Vagina (tissue), 2 donors: ENCODE data around the gene SYT13. TPM values are rescaled to one million over a fixed set of nuclear protein-coding genes. Genes with fewer than 3 reads are reported as not detected.
"Not testable (repeated sequence)": the region's sequence is repeated elsewhere in the genome, so short reads cannot be mapped to it uniquely, and the experiment has no call there.

Experiments
- DNase-seq, 2 donors: peaks; one replicate each; pipeline ENCODE4 v3.0.0-alpha.2; 2017; ENCODE audit errors: extremely low spot score in 2 of 2
- H3K27ac ChIP-seq: fragments of 200-600 bp; sonication (generic); one replicate; pipeline ENCODE4 v1.5.1; 2019
- H3K27me3 ChIP-seq: fragments of 200-600 bp; sonication (generic); one replicate; pipeline ENCODE4 v1.5.1; 2019
- H3K36me3 ChIP-seq, 2 donors: fragments of 200-600 bp; sonication (generic); one replicate each; pipeline ENCODE4 v1.5.1; 2017 to 2019
- H3K4me1 ChIP-seq: fragments of 200-600 bp; sonication (generic); one replicate; pipeline ENCODE4 v1.5.1; 2019
- H3K4me3 ChIP-seq, 2 donors: fragments of 200-600 bp; sonication (generic); 1 replicate in 1 of 2; 2 replicates in 1 of 2; pipeline ENCODE4 v1.5.1; 2016 to 2019
- H3K9me3 ChIP-seq: fragments of 200-600 bp; sonication (generic); one replicate; pipeline ENCODE4 v1.5.1; 2019
- POLR2A ChIP-seq, 2 donors: fragments of 450-650 bp; IDR thresholded peaks; one replicate each; pipeline ENCODE4 v1.6.1; 2017; ENCODE audit warnings: antibody characterized with exemption in 2 of 2, mild to moderate bottlenecking in 2 of 2, moderate library complexity in 2 of 2
- POLR2AphosphoS5 ChIP-seq, 2 donors: sonication (generic); formaldehyde crosslinking; IDR thresholded peaks; one replicate each; pipeline ENCODE4 v1.9.0; 2017; ENCODE audit warnings: antibody characterized with exemption in 2 of 2, mild to moderate bottlenecking in 2 of 2, low read depth in 1 of 2; ENCODE audit not compliant: insufficient read depth in 1 of 2
- intact Hi-C: fragments of 100-400 bp; cut with DNase I; formaldehyde crosslinking; loops from one replicate; pipeline ENCODE4 v1.15.1; 2023
- total RNA-seq: library from RNA; depleted of rRNA; stranded (reverse); fragments of >200 nt; gene quantifications from one replicate; pipeline ENCODE4 v1.2.3, GENCODE V29; 2016
- TF ChIP-seq, protein P1 (sequence below), 3 experiments: fragments of 450-650 bp in 2 of 3; fragments of 200-600 bp in 1 of 3; sonication (generic) in 1 of 3; IDR thresholded peaks; one replicate each; pipeline ENCODE4 v1.5.1; 2017 to 2019; ENCODE audit warnings: antibody characterized with exemption in 3 of 3, mild to moderate bottlenecking in 2 of 3, moderate library complexity in 2 of 3

The SYT13 gene
- total RNA-seq, 1 donor from 2014 or later: 1.2 TPM

DNA sequence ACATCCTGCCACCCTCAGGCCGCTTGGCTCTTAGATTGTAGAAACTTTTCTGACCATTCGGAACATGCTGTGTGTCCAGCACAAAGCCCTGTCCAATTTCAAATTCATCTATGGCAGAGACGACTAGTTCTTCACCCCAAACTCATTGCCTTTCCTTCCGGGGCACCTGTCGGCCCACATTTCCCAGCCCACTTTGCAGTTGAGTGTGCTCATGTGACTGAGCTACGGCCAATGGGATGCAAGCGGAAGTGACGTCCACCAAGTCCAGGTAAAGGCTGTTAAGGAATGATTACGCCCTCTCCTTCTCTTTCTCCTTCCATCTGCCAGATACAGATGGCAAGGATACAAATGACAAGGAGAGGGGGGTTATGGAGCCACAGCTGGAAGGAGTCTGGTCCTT, 32.5 kb downstream of the SYT13 start:
- H3K9me3 ChIP-seq: no peaks in the 10 kb centered on the region
- H3K4me3 ChIP-seq: no peak overlapping the region
- intact Hi-C loops: no loop called here
- no peaks in the 10 kb centered on the region for H3K36me3 ChIP-seq
- DNase-seq: no peak
- TF ChIP-seq POLR2A (IDR thresholded peaks at IDR 0.05): no peak
- no peak for TF ChIP-seq POLR2AphosphoS5 (IDR thresholded peaks at IDR 0.05; ENCODE audit: insufficient read depth in 1 of 2, low read depth in 1 of 2)
- TF ChIP-seq, protein P1, sequence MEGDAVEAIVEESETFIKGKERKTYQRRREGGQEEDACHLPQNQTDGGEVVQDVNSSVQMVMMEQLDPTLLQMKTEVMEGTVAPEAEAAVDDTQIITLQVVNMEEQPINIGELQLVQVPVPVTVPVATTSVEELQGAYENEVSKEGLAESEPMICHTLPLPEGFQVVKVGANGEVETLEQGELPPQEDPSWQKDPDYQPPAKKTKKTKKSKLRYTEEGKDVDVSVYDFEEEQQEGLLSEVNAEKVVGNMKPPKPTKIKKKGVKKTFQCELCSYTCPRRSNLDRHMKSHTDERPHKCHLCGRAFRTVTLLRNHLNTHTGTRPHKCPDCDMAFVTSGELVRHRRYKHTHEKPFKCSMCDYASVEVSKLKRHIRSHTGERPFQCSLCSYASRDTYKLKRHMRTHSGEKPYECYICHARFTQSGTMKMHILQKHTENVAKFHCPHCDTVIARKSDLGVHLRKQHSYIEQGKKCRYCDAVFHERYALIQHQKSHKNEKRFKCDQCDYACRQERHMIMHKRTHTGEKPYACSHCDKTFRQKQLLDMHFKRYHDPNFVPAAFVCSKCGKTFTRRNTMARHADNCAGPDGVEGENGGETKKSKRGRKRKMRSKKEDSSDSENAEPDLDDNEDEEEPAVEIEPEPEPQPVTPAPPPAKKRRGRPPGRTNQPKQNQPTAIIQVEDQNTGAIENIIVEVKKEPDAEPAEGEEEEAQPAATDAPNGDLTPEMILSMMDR (IDR thresholded peaks at IDR 0.05): no peak
- no peaks in the 10 kb centered on the region for H3K27me3 ChIP-seq
- H3K4me1 ChIP-seq: no peaks in the 10 kb centered on the region
- no peak overlapping the region for H3K27ac ChIP-seq

DNA sequence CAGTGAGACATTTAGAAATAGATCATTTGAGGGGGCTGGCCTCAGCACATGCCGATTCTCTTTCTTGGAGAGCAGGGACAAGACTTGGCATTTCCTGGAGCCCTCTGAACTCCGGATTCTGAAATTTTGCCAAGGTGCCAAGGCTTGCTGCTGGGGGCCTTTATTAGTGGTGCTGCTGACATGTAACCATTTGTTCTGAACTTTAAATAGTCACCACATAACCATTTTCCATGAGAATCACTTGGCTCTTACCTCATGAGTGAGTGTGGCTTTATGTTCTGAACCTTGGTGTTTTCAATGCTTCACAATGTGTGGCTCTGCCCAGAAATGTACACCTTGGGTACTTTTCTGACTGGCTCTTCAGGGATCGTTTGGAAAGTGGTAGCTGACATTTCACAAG, 33.3 kb downstream of the SYT13 start:
- Histone ChIP-seq H3K4me1 (no peaks in the 10 kb centered on the region), H3K9me3 (no peaks in the 10 kb centered on the region), H3K4me3 (no peak overlapping the region), H3K27me3 (no peaks in the 10 kb centered on the region), H3K27ac (no peak overlapping the region), H3K36me3 (no peaks in the 10 kb centered on the region)
- intact Hi-C loops: no loop called here
- no peak for DNase-seq
- no peak for TF ChIP-seq POLR2AphosphoS5 (IDR thresholded peaks at IDR 0.05; ENCODE audit: insufficient read depth in 1 of 2, low read depth in 1 of 2)
- TF ChIP-seq POLR2A (IDR thresholded peaks at IDR 0.05): no peak
- TF ChIP-seq, protein P1 (IDR thresholded peaks at IDR 0.05): no peak

DNA sequence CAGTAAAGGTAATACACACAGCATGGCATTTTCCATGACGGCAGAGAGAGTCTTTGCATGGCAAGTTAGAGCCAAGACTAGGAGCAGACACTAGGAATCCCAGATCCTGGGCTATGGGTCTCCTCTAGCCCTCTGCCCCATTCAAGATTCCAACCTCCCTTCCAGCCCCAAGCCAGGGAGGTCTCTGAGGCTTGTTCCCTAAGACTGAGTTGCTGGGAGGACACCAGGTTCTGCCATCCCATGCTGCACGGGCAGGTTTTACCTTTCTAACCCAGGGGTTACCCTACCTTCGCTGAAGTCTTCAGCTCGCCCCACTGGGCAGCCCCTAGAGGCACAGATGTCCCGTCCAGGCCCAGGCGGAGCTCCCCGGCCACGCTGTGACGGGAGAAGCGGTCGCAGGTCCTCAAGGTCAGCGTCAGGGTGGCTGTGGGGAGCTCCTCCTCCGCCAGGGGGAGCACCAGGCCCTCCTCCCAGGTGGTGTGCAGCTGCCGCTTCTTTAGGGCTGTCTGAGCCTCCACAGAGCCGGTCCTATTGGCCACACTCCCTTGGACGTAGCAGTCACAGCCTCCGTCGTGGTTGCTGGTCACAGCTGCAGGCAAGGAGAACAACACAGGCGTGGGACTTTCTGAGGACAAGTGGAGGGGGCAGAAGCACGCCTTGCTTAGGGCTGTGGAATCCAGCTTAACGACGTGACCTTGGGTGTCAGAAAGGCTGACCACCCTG, 33.8 kb downstream of the SYT13 start:
- Histone ChIP-seq H3K4me3 (no peak overlapping the region), H3K27ac (no peak overlapping the region), H3K4me1 (no peaks in the 10 kb centered on the region), H3K36me3 (no peaks in the 10 kb centered on the region), H3K9me3 (no peaks in the 10 kb centered on the region), H3K27me3 (no peaks in the 10 kb centered on the region)
- no peak for DNase-seq
- intact Hi-C loops: no loop called here
- TF ChIP-seq, protein P1 (IDR thresholded peaks at IDR 0.05): peak in 1 of 3 experiments; percentile 12
- no peak for TF ChIP-seq POLR2A (IDR thresholded peaks at IDR 0.05)

DNA sequence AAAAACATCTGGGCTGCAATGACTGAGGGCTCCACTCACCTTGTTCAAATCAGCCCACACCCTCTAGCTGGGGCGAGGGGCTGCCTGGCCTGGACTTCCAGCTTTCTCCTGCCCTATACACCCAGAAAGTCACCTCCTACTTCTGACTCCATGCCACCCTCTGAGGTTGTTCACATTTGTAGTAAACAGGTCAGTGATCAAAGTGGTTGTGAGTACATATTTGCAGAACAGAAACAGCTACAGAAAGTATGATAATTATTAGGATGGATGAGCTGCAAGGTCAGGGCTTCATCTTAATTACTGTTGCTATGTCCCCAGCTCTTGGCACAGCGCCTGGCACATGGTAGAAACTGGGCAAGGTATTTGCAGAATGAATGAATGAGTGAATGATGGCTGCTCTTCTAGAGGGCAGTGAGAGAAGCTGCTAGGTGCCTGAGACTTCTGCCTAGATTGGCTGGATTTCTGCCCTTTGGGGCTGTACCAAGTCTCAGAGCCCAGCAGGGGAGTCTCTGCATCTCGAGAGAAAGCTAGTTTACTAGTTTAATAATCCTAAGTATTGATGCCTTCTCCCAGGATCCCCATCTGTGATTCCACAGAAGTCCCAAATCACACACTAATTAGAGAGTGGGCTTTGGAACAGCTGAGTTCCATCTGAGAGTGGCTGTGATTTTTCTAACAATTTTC, 36.0 kb downstream of the SYT13 start:
- Histone ChIP-seq H3K9me3 (no peaks in the 10 kb centered on the region), H3K4me3 (no peak overlapping the region), H3K27ac (no peak overlapping the region), H3K27me3 (no peaks in the 10 kb centered on the region), H3K36me3 (no peaks in the 10 kb centered on the region), H3K4me1 (no peaks in the 10 kb centered on the region)
- TF ChIP-seq POLR2AphosphoS5 (IDR thresholded peaks at IDR 0.05; ENCODE audit: insufficient read depth in 1 of 2, low read depth in 1 of 2) (no peak), POLR2A (IDR thresholded peaks at IDR 0.05) (no peak)
- TF ChIP-seq, protein P1 (IDR thresholded peaks at IDR 0.05): no peak
- no peak for DNase-seq
- intact Hi-C loops: no loop called here

DNA sequence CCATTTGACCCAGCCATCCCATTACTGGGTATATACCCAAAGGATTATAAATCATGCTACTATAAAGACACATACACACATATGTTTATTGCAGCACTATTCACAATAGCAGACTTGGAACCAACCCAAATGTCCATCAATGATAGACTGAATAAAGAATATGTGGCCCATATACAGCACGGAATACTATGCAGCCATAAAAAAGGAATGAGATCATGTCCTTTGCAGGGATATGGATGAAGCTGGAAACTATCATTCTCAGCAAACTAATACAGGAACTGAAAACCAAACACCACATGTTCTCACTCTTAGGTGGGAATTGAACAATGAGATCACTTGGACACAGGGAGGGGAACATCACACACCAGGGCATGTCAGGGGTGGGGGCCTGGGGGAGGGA, 36.8 kb downstream of the SYT13 start:
- H3K9me3 ChIP-seq, H3K27ac ChIP-seq, intact Hi-C loops, H3K4me3 ChIP-seq, H3K4me1 ChIP-seq, H3K36me3 ChIP-seq, DNase-seq, H3K27me3 ChIP-seq: not testable (repeated sequence)
